DOHH2 (cell line): Measurements from ENCODE around the gene CCDC69.

Experiments
- CTCF ChIP-seq: fragments of 200-600 bp; sonication (generic); IDR thresholded peaks from one replicate; pipeline ENCODE4 v1.5.1; 2014; ENCODE audit warnings: antibody characterized with exemption, mild to moderate bottlenecking, low read depth, low read length; ENCODE audit not compliant: poor library complexity, severe bottlenecking
- EZH2phosphoT487 ChIP-seq: fragments of 200-600 bp; sonication (generic); IDR thresholded peaks from 2 replicates; pipeline ENCODE4 v1.6.1; 2017; ENCODE audit warnings: borderline replicate concordance, mild to moderate bottlenecking, antibody characterized with exemption, low read length, moderate library complexity, mixed read lengths

DNA sequence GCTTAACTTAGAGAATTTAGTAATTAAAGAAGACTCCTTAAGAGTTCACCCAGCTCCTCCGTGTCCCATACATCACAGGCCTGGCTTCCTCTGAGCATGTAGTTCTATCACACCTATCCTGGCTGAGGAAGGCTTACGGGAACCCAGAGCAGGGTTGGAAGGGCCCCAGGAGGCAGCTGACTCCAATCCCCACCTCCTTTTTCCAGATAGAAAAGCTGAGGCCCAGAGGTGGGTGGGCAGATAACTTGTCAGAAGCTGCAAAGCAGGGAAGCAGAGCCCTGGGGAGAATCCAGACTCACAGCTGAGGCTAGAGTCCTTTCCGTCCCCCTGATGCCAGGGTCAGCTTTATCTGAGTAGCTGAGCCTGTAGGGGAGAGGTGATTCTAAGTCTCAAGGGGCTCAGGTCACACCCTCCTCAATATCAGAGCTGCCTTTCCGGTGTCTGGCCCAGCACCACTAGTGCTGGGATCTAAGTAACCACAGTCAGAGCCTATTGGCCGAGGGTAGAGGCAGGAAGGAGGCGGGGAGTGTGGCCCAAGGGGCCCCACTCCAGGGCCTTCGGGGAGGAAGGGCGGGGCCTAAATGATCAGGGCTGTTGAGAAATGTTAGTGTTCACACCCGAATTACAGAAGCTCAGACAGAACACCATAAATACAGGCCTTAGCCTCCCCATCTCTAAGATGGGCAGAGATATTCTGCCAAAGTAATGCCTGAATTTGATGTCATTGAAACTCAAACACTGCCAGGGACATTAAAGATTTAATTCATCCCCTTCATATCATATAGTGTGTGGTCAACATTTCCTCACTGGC is 9.9 kb downstream of the CCDC69 start:
- TF ChIP-seq CTCF (no peak), EZH2phosphoT487 (no peak)
